Measurements from ENCODE around the gene SEC14L2. TPM values are rescaled to one million over a fixed set of nuclear protein-coding genes. Genes with fewer than 3 reads are reported as not detected.
A peak's percentile ranks its signal among the peaks of the same experiment; 100 is the strongest.

SEC14L2 gene
- total and polyA plus RNA-seq, 8 donors: 8.3 to 13.4 (median 10.0) TPM

GRCh38 chr22:30439226-30439625 lies 42.4 kb downstream of the SEC14L2 start:
- Histone ChIP-seq H3K4me1 (peaks cover 0 to 4% of the 10 kb centered on the region in 2 donors), H3K4me3 (no peak overlapping the region), H3K36me3 (no peaks in the 10 kb centered on the region), H3K9me3 (peaks cover 0 to 9% of the 10 kb centered on the region in 2 donors), H3K27ac (no peak overlapping the region), H3K27me3 (peaks cover 0 to 62% of the 10 kb centered on the region in 2 donors)
- no peak for DNase-seq
- TF ChIP-seq CTCF (IDR thresholded peaks at IDR 0.05): no peak
- intact Hi-C loops (cut with DNase I): no loop called here
- no peak for ATAC-seq

- TF ChIP-seq CTCF (IDR thresholded peaks at IDR 0.05): no peak
- Histone ChIP-seq H3K27ac (no peak overlapping the region), H3K9me3 (peaks cover 0 to 9% of the 10 kb centered on the region in 2 donors), H3K27me3 (peaks cover 0 to 68% of the 10 kb centered on the region in 2 donors), H3K36me3 (no peaks in the 10 kb centered on the region), H3K4me1 (peaks cover 0 to 4% of the 10 kb centered on the region in 2 donors), H3K4me3 (no peak overlapping the region)
- no peak for ATAC-seq
- peak in 1 of 4 donors; percentile 72 for DNase-seq
- intact Hi-C loops (cut with DNase I): no loop called here
Observed at GRCh38 chr22:30439836-30440235, 43.0 kb downstream of the SEC14L2 start.

- Histone ChIP-seq H3K27me3 (peaks cover 0 to 81% of the 10 kb centered on the region in 2 donors), H3K36me3 (no peaks in the 10 kb centered on the region), H3K27ac (no peak overlapping the region), H3K4me1 (peaks cover 0 to 4% of the 10 kb centered on the region in 2 donors), H3K9me3 (peaks cover 0 to 1% of the 10 kb centered on the region in 2 donors), H3K4me3 (no peak overlapping the region)
- DNase-seq: no peak
- no peak for TF ChIP-seq CTCF (IDR thresholded peaks at IDR 0.05)
- ATAC-seq: no peak
- intact Hi-C loops (cut with DNase I): no loop called here
Observed at GRCh38 chr22:30441088-30441487, 44.3 kb downstream of the SEC14L2 start.

GRCh38 chr22:30444632-30445437 lies 48.0 kb downstream of the SEC14L2 start:
- intact Hi-C loops (cut with DNase I): no loop called here
- no peak overlapping the region for H3K4me3 ChIP-seq
- TF ChIP-seq CTCF (IDR thresholded peaks at IDR 0.05): peak; percentile 76 to 81
- H3K4me1 ChIP-seq: peaks cover 0 to 4% of the 10 kb centered on the region in 2 donors
- ATAC-seq: peak; percentile 90
- no peak overlapping the region for H3K27ac ChIP-seq
- H3K9me3 ChIP-seq: no peaks in the 10 kb centered on the region
- no peaks in the 10 kb centered on the region for H3K36me3 ChIP-seq
- H3K27me3 ChIP-seq: peaks cover 0 to 80% of the 10 kb centered on the region in 2 donors
- DNase-seq: peak in 1 of 4 donors; percentile 39

- no peaks in the 10 kb centered on the region for H3K36me3 ChIP-seq
- H3K27me3 ChIP-seq: peaks cover 0 to 72% of the 10 kb centered on the region in 2 donors
- no peaks in the 10 kb centered on the region for H3K9me3 ChIP-seq
- H3K27ac ChIP-seq: no peak overlapping the region
- no peak overlapping the region for H3K4me3 ChIP-seq
- DNase-seq (no peak), ATAC-seq (no peak)
- no peak for TF ChIP-seq CTCF (IDR thresholded peaks at IDR 0.05)
- intact Hi-C loops (cut with DNase I): no loop called here
- H3K4me1 ChIP-seq: peaks cover 0 to 4% of the 10 kb centered on the region in 2 donors
Observed at GRCh38 chr22:30445438-30446145, 48.8 kb downstream of the SEC14L2 start.
